Loucy (cell line): Measurements from ENCODE around the gene GPR150.

Experiments
- CTCF ChIP-seq: fragments of 200-600 bp; sonication (generic); conservative IDR thresholded peaks from 2 replicates; pipeline ENCODE4 v1.5.1; 2014; ENCODE audit warnings: mild to moderate bottlenecking, antibody characterized with exemption, low read length
- EZH2phosphoT487 ChIP-seq: fragments of 200-600 bp; IDR thresholded peaks from 2 replicates; pipeline ENCODE4 v1.6.1; 2018; ENCODE audit warnings: antibody characterized with exemption, mild to moderate bottlenecking, moderate library complexity, borderline replicate concordance

GRCh38 chr5:95605786-95606185 lies 14.1 kb upstream of the GPR150 start:
- TF ChIP-seq CTCF = no peak
- no peak for TF ChIP-seq EZH2phosphoT487
